ENCODE data around the gene CES3. TPM values are rescaled to one million over a fixed set of nuclear protein-coding genes. Genes with fewer than 3 reads are reported as not detected.

The CES3 gene, protein sequence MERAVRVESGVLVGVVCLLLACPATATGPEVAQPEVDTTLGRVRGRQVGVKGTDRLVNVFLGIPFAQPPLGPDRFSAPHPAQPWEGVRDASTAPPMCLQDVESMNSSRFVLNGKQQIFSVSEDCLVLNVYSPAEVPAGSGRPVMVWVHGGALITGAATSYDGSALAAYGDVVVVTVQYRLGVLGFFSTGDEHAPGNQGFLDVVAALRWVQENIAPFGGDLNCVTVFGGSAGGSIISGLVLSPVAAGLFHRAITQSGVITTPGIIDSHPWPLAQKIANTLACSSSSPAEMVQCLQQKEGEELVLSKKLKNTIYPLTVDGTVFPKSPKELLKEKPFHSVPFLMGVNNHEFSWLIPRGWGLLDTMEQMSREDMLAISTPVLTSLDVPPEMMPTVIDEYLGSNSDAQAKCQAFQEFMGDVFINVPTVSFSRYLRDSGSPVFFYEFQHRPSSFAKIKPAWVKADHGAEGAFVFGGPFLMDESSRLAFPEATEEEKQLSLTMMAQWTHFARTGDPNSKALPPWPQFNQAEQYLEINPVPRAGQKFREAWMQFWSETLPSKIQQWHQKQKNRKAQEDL
- total RNA-seq = 1 to 10 TPM in 2 of 4 donors, under 1 TPM in 2; 0.21 to 9.2 (median 0.81) TPM

DNA sequence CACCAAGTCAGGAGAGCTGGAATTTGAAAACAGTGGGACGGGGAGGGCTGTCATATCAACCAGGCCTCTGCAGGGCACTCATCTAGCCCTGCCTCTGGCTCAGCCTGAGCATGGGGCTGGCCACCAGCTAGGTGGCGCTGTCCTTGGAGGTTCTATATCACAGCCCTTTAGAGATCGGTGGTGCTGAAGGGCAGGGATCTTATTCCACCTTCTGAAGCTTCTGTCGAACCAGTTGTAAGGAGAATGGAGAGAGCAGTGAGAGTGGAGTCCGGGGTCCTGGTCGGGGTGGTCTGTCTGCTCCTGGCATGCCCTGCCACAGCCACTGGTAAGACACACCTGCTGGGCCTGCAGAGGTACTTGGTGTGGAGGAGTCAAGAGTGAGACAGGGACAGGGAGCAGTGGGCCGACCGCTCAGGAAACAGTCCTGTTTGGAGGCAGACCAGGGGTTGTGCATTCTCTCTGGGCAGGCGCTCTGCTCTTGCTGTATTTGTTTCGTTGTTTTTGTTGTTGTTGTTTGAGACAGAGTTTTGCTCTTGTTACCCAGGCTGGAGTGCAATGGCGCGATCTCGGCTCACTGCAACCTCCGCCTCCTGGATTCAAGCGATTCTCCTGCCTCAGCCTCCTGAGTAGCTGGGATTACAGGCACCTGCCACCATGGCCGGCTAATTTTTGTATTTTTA lies at the start of gene CES3:
TSS of gene CES3 (plus strand) at position 202 of the 680 bp plus-strand sequence. CDS start at position 244, 42 bp downstream.
- TF ChIP-seq, protein P1, sequence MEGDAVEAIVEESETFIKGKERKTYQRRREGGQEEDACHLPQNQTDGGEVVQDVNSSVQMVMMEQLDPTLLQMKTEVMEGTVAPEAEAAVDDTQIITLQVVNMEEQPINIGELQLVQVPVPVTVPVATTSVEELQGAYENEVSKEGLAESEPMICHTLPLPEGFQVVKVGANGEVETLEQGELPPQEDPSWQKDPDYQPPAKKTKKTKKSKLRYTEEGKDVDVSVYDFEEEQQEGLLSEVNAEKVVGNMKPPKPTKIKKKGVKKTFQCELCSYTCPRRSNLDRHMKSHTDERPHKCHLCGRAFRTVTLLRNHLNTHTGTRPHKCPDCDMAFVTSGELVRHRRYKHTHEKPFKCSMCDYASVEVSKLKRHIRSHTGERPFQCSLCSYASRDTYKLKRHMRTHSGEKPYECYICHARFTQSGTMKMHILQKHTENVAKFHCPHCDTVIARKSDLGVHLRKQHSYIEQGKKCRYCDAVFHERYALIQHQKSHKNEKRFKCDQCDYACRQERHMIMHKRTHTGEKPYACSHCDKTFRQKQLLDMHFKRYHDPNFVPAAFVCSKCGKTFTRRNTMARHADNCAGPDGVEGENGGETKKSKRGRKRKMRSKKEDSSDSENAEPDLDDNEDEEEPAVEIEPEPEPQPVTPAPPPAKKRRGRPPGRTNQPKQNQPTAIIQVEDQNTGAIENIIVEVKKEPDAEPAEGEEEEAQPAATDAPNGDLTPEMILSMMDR (IDR thresholded peaks at IDR 0.05) = peak; percentile 35 to 52 (median 41)
- TF ChIP-seq POLR2A (IDR thresholded peaks at IDR 0.05) = no peak
- peak within 1 kb of the TSS in 1 of 4 donors; percentile 9 for H3K27ac ChIP-seq
- no peaks in the 10 kb centered on the region for H3K36me3 ChIP-seq
- no peaks in the 10 kb centered on the region for H3K4me1 ChIP-seq
- WGBS, 2 donors = 55 to 67% methylated on average over 16 of the region's 16 CpGs
- no peaks in the 10 kb centered on the region for H3K9me3 ChIP-seq
- DNase-seq (ENCODE audit: low spot score in 2 of 2) = peak in 1 of 2 donors; percentile 21
- H3K27me3 ChIP-seq = no peaks in the 10 kb centered on the region
- H3K4me3 ChIP-seq = no peak within 1 kb of the TSS

DNA sequence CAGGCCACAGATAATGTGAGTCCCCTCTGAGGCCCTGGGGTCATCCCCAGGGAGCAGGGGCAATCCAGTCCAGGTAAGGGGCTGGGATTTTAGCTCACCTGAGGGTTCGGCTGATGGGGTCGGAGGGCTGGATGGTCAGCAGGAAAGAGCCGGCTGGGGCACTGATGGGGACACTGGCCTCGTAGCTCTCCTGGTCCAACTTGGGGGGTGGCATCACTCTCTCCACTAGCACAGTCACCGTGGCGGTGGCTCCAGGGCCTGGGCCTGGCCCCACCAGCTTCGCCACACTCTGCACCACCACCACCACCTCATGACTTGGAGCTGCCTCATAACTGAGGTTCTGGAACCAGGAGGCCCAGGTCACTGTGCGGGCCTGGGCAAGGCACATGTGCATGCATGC lies 49.3 kb upstream of the CES3 start:
- no peak for DNase-seq (ENCODE audit: low spot score in 2 of 2)
- H3K4me1 ChIP-seq = no peaks in the 10 kb centered on the region
- no peaks in the 10 kb centered on the region for H3K27me3 ChIP-seq
- H3K36me3 ChIP-seq = no peaks in the 10 kb centered on the region
- WGBS, 2 donors = 82 to 88% methylated on average over 6 to 8 of the region's 8 CpGs
- no peak overlapping the region for H3K4me3 ChIP-seq
- TF ChIP-seq EP300 (IDR thresholded peaks at IDR 0.05) = no peak
- no peaks in the 10 kb centered on the region for H3K9me3 ChIP-seq
- H3K27ac ChIP-seq = no peak overlapping the region

DNA sequence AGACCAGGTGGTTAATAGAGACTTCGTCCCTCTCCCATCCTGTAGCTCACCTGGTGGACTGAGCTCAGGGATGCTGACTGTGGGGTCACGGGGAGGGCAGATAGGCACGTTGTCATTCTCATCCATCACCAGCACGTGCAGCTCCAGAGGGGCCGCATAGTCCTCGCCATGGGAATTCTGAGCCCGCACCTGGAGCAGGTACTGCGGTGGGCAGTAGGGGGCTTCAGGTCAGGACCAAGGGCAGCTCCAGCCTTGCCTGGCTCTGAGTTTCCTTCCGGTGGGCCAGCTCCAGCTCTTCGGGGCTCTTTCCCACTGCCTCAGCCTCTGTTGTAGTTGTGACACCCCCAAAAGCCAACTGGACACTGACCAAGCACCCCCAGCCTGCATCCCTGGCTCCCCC lies 48.0 kb upstream of the CES3 start:
- Histone ChIP-seq H3K36me3 (no peaks in the 10 kb centered on the region), H3K4me3 (no peak overlapping the region), H3K9me3 (no peaks in the 10 kb centered on the region), H3K27me3 (no peaks in the 10 kb centered on the region), H3K4me1 (no peaks in the 10 kb centered on the region), H3K27ac (no peak overlapping the region)
- TF ChIP-seq EP300 (IDR thresholded peaks at IDR 0.05) = no peak
- no peak for TF ChIP-seq POLR2A (IDR thresholded peaks at IDR 0.05)
- TF ChIP-seq, protein P1 (IDR thresholded peaks at IDR 0.05) = no peak
- WGBS, 2 donors = 40% methylated on average over 10 of the region's 10 CpGs
- DNase-seq (ENCODE audit: low spot score in 2 of 2) = no peak

DNA sequence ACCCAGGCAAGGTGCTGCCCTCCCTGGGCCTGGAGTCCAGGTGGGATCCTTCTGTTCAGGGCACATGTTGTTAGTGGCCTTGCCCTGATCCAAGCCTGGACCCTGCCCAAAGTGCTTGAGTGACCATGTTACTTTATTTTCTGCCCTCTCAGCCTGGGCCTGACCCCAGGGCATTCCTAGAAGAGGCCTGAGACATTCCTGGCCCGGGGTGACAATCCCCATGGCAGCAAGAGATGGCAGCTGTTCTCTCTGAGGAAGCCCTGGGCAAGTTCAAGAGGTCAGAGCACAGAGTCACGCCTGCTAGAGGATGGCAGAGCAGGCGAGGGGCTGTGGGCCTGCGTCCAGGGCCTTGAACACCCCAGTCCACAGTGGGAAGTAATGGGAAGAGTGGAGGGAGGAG lies 47.4 kb upstream of the CES3 start:
- H3K4me1 ChIP-seq = no peaks in the 10 kb centered on the region
- H3K4me3 ChIP-seq = no peak overlapping the region
- WGBS, 2 donors = 68% methylated on average over 4 of the region's 4 CpGs
- no peaks in the 10 kb centered on the region for H3K9me3 ChIP-seq
- no peaks in the 10 kb centered on the region for H3K27me3 ChIP-seq
- no peaks in the 10 kb centered on the region for H3K36me3 ChIP-seq
- H3K27ac ChIP-seq = no peak overlapping the region
- DNase-seq (ENCODE audit: low spot score in 2 of 2) = no peak
- TF ChIP-seq EP300 (IDR thresholded peaks at IDR 0.05) = no peak
- TF ChIP-seq, protein P1 (IDR thresholded peaks at IDR 0.05) = no peak
- TF ChIP-seq POLR2A (IDR thresholded peaks at IDR 0.05) = no peak

DNA sequence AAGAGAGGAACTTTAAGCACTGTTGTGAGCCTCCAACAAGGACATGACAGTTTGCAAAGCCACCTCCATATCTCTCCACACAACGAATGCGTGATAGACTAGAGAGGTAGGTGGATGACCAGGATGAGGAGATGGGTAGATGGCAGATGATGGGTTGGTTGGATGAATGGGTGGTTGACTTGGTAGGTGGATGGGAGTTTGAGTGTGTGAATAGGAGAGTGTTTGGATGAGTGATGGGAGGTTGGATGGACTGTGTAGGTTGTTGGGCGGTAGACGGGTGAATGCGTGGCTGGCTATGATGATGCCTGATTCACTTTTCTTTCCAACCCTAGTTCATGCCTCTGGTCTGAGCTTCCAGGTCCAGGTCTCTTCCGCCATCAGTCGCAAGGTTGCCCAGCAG lies 46.5 kb upstream of the CES3 start:
- DNase-seq (ENCODE audit: low spot score in 2 of 2) = no peak
- H3K27ac ChIP-seq = no peak overlapping the region
- no peak overlapping the region for H3K4me3 ChIP-seq
- H3K4me1 ChIP-seq = peaks cover 0 to 2% (median 0%) of the 10 kb centered on the region in 4 donors
- no peaks in the 10 kb centered on the region for H3K36me3 ChIP-seq
- H3K27me3 ChIP-seq = no peaks in the 10 kb centered on the region
- TF ChIP-seq, protein P1 (IDR thresholded peaks at IDR 0.05) = no peak
- no peak for TF ChIP-seq POLR2A (IDR thresholded peaks at IDR 0.05)
- TF ChIP-seq EP300 (IDR thresholded peaks at IDR 0.05) = no peak
- WGBS, 2 donors = 94 to 95% methylated on average over 7 of the region's 7 CpGs
- no peaks in the 10 kb centered on the region for H3K9me3 ChIP-seq
